Body of pancreas (tissue), 4 donors: ENCODE data around the gene GNLY.

ENCODE experiments used
- CTCF ChIP-seq, 7 experiments: fragments of 450-650 bp in 4 of 7; fragments of 200-600 bp in 3 of 7; sonication (generic) in 3 of 7; IDR thresholded peaks; one replicate each; pipeline ENCODE4 v1.5.1; 2016 to 2019; ENCODE audit warnings: antibody characterized with exemption in 7 of 7
- POLR2A ChIP-seq, 3 donors: fragments of 450-650 bp; IDR thresholded peaks; one replicate each; pipeline ENCODE4 v1.6.1; 2016; ENCODE audit warnings: antibody characterized with exemption in 3 of 3, mild to moderate bottlenecking in 2 of 3

- no peak for TF ChIP-seq CTCF (IDR thresholded peaks at IDR 0.05)
- no peak for TF ChIP-seq POLR2A (IDR thresholded peaks at IDR 0.05)
These were observed 24.8 kb downstream of the GNLY start for GRCh38 chr2:85718885-85719492.
